Stomach (tissue), 9 donors: ENCODE data around the gene SIPA1. TPM values are rescaled to one million over a fixed set of nuclear protein-coding genes. Genes with fewer than 3 reads are reported as not detected.

Source experiments
- DNase-seq, 2 donors: peaks; one replicate each; pipeline versions ENCODE4 v3.0.0 to v3.0.0-alpha.2; 2013 to 2019
- H3K27ac ChIP-seq, 5 donors: fragments of 200-600 bp in 4 of 5; sonication (generic) in 4 of 5; one replicate each; pipeline ENCODE4 v1.5.1; 2013 to 2019; ENCODE audit warnings: mild to moderate bottlenecking in 1 of 5, moderate library complexity in 1 of 5
- H3K27me3 ChIP-seq, 3 donors: fragments of 200-600 bp; sonication (generic); one replicate each; pipeline ENCODE4 v1.5.1; 2017 to 2019; ENCODE audit warnings: mixed run types in 1 of 3
- H3K36me3 ChIP-seq, 4 donors: fragments of 200-600 bp; sonication (generic); 1 replicate in 3 of 4; 2 replicates in 1 of 4; pipeline ENCODE4 v1.5.1; 2016 to 2019
- H3K4me1 ChIP-seq, 4 donors: fragments of 200-600 bp; sonication (generic); one replicate each; pipeline ENCODE4 v1.5.1; 2016 to 2019
- H3K4me3 ChIP-seq, 4 donors: fragments of 200-600 bp; sonication (generic) in 3 of 4; one replicate each; pipeline ENCODE4 v1.5.1; 2016 to 2019; ENCODE audit warnings: mild to moderate bottlenecking in 1 of 4
- H3K9me3 ChIP-seq, 4 donors: fragments of 200-600 bp; sonication (generic); one replicate each; pipeline ENCODE4 v1.5.1; 2016 to 2019
- EP300 ChIP-seq: sonication (generic); formaldehyde crosslinking; IDR thresholded peaks from one replicate; pipeline ENCODE4 v1.6.1; 2017; ENCODE audit warnings: antibody characterized with exemption
- POLR2A ChIP-seq, 4 donors: fragments of 450-650 bp; IDR thresholded peaks; one replicate each; pipeline ENCODE4 v1.6.1; 2016; ENCODE audit warnings: antibody characterized with exemption in 4 of 4, control low read depth in 2 of 4, mild to moderate bottlenecking in 1 of 4, moderate library complexity in 1 of 4
- POLR2AphosphoS5 ChIP-seq, 3 donors: sonication (generic); formaldehyde crosslinking; IDR thresholded peaks; one replicate each; pipeline ENCODE4 v1.6.1; 2016; ENCODE audit warnings: antibody characterized with exemption in 3 of 3
- WGBS, 5 donors: extraction: QIAGEN DNeasy Blood & Tissue Kit in 3 of 5; methylation state at CpG; one replicate each; pipeline versions ENCODE4 v1.1.5 to v1.1.7; 2013 to 2018; 5-methylcytosine and 5-hydroxymethylcytosine counted together
- intact Hi-C: fragments of 100-400 bp; cut with DNase I; formaldehyde crosslinking; loops from one replicate; pipeline ENCODE4 v1.15.1; 2023; ENCODE audit warnings: low total_unique reads
- polyA plus RNA-seq, 3 donors: library from polyadenylated mRNA; stranded (reverse); fragments of 200-250 nt; gene quantifications; one replicate each; pipeline ENCODE4 v1.2.3, GENCODE V29; 2013
- total RNA-seq, 5 donors: library from RNA; depleted of rRNA; stranded (reverse); fragments of >200 nt; gene quantifications; one replicate each; pipeline versions ENCODE4 v1.1.0 to v1.2.3, GENCODE V29; 2014 to 2016
- TF ChIP-seq, protein P1 (sequence below), 7 experiments: fragments of 450-650 bp in 4 of 7; fragments of 200-600 bp in 3 of 7; sonication (generic) in 3 of 7; IDR thresholded peaks; one replicate each; pipeline ENCODE4 v1.5.1; 2016 to 2019; ENCODE audit warnings: antibody characterized with exemption in 7 of 7, control low read depth in 2 of 7, mild to moderate bottlenecking in 1 of 7
- donor health status: healthy with polysubstance abuse.
- donor health status: Bipolar disorder and iron deficiency.
- donor health status: healthy.

Gene SIPA1
- total and polyA plus RNA-seq, 8 donors, result 13.2 to 80.4 (median 42.4) TPM

DNA sequence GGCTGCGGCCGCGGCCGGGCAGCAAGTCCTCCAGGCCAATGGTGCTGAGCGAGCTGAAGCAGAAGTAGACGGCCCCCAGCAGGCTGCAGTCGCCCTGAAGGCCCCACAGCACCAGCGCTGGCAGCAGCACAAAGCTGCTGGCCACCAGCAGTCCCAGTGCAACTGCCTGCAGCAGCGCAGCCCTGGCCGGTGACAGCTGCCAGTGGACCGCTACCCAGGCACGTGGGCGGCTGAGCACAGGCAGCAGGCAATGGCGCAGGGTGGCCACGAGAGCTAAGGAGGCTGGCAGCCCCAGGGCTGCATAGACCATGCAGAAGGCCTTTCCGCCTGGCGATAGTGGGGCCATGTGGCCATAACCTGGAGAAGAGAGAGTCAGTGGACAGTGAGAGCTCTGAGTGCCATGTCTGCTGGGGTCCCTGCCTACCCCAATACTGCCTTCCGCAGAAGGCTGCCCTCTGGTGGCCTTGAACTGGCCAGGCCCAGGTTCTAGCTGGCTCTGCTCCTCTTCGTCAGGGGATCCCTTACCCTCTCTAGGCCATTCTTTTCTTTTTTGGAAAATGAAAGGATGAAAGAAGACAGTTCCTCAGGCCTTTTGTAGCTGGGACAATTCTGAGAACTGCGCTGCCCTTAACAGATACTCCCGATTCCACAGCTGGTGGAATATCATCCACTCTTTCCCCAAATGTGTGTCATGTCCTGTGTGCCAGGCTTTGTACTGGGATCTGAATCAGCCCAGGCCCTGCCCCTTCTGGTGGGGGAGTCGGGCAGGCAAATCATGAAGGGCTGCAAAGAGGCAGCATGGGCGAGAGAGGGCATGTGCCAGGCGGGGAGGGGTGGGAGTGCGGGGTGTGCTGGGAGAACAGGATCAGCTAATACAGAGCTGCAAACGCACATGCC, 44.1 kb upstream of the SIPA1 start:
- WGBS, 5 donors, result 66 to 85% (median 81%) methylated on average over 16 to 26 of the region's 26 CpGs
- Histone ChIP-seq H3K27ac (peak overlapping the region in 2 of 5 donors; percentile 47 to 82), H3K27me3 (no peaks in the 10 kb centered on the region), H3K36me3 (peaks cover 21 to 67% (median 62%) of the 10 kb centered on the region in 4 donors), H3K4me3 (no peak overlapping the region), H3K4me1 (peaks cover 10 to 67% (median 54%) of the 10 kb centered on the region in 4 donors), H3K9me3 (no peaks in the 10 kb centered on the region)
- peak in 1 of 2 donors; percentile 60 for DNase-seq
- TF ChIP-seq EP300, result no peak
- TF ChIP-seq, protein P1, sequence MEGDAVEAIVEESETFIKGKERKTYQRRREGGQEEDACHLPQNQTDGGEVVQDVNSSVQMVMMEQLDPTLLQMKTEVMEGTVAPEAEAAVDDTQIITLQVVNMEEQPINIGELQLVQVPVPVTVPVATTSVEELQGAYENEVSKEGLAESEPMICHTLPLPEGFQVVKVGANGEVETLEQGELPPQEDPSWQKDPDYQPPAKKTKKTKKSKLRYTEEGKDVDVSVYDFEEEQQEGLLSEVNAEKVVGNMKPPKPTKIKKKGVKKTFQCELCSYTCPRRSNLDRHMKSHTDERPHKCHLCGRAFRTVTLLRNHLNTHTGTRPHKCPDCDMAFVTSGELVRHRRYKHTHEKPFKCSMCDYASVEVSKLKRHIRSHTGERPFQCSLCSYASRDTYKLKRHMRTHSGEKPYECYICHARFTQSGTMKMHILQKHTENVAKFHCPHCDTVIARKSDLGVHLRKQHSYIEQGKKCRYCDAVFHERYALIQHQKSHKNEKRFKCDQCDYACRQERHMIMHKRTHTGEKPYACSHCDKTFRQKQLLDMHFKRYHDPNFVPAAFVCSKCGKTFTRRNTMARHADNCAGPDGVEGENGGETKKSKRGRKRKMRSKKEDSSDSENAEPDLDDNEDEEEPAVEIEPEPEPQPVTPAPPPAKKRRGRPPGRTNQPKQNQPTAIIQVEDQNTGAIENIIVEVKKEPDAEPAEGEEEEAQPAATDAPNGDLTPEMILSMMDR (IDR thresholded peaks at IDR 0.05), result peak in 5 of 7 experiments; percentile 31 to 67 (median 53)
- no peak for TF ChIP-seq POLR2A (IDR thresholded peaks at IDR 0.05)
- peak in 1 of 3 donors; percentile 3 for TF ChIP-seq POLR2AphosphoS5 (IDR thresholded peaks at IDR 0.05)
- intact Hi-C loops, result no loop called here

DNA sequence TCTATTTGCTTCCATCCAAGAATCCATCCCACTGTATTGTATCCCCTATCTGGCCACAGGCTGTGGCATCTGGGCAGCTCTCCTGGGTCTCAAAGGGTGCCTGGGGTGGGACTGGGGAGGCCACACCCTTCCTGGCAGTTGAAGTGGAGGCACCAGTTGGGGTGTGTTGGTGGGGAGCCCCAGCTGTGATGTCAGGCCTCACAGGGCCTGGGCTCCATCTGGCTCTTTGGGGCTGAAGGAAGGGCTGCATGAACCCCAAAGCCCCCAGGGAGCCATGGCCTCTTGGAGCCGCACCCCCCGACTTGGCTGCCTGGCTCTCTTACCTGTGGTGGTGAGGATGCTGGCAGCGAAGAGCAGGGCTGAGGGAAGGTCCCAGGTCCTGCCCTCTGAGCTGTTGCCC, 42.8 kb upstream of the SIPA1 start:
- no peak overlapping the region for H3K4me3 ChIP-seq
- H3K4me1 ChIP-seq, result peaks cover 9 to 53% (median 46%) of the 10 kb centered on the region in 4 donors
- intact Hi-C loops, result no loop called here
- DNase-seq, result peak in 1 of 2 donors; percentile 35
- H3K27me3 ChIP-seq, result no peaks in the 10 kb centered on the region
- no peaks in the 10 kb centered on the region for H3K9me3 ChIP-seq
- TF ChIP-seq, protein P1 (IDR thresholded peaks at IDR 0.05), result no peak
- no peak for TF ChIP-seq POLR2A (IDR thresholded peaks at IDR 0.05)
- TF ChIP-seq POLR2AphosphoS5 (IDR thresholded peaks at IDR 0.05), result no peak
- no peak for TF ChIP-seq EP300
- 53 to 71% (median 61%) methylated on average over 2 to 3 of the region's 3 CpGs for WGBS, 5 donors
- H3K27ac ChIP-seq, result peak overlapping the region in 1 of 5 donors; percentile 29
- peaks cover 27 to 71% (median 67%) of the 10 kb centered on the region in 4 donors for H3K36me3 ChIP-seq

DNA sequence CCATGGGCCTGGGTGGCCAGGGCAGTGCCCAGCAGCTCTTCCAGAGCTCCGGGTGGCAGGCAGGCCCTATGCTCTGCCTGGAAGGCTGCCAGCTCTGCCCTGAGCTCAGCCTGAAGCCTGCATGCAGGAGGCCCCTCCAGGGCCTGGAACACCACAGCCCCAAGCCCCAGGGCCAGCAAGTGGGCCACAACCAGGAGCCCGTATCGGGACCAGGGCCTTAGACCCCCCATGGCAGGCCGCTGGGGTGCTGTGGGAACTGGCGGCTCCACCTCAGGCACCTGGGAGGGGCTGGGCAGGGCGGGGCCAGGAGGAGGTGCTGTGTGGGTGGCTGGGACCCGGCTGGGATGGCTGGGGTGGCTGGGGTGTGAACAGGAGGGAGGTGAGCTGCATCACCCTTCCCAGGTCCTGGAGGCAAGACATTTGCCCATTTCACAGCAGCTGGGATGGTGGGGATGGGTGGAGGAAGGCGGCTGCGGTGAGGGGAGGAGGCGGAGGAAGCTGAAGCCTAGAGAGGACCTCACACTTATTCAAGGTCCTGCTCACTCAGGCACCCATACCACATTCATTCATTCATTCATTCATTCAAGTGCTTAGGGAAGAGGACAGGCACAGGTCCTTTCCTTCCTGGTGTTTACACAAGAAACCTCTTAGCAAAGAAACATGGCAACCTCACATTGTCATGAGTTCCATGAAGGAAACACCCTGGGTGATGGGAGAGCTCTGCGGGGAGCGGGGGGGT, 42.2 kb upstream of the SIPA1 start, which contains the start of gene KCNK7:
Gene KCNK7, minus strand, starts transcription at position 258 of the 739 bp plus-strand sequence. Its CDS starts 28 bp downstream, at position 230.
- H3K27ac ChIP-seq, result peak within 1 kb of the TSS in 1 of 5 donors; percentile 29
- peaks cover 9 to 48% (median 42%) of the 10 kb centered on the region in 4 donors for H3K4me1 ChIP-seq
- H3K27me3 ChIP-seq, result no peaks in the 10 kb centered on the region
- H3K4me3 ChIP-seq, result no peak within 1 kb of the TSS
- DNase-seq, result peak in 1 of 2 donors; percentile 66
- TF ChIP-seq EP300 (no peak), POLR2AphosphoS5 (IDR thresholded peaks at IDR 0.05) (no peak), POLR2A (IDR thresholded peaks at IDR 0.05) (no peak)
- TF ChIP-seq, protein P1 (IDR thresholded peaks at IDR 0.05), result no peak
- intact Hi-C loops, result no loop called here
- 40 to 67% (median 47%) methylated on average over 7 to 12 of the region's 12 CpGs for WGBS, 5 donors
- peaks cover 24 to 71% (median 67%) of the 10 kb centered on the region in 4 donors for H3K36me3 ChIP-seq
- no peaks in the 10 kb centered on the region for H3K9me3 ChIP-seq

DNA sequence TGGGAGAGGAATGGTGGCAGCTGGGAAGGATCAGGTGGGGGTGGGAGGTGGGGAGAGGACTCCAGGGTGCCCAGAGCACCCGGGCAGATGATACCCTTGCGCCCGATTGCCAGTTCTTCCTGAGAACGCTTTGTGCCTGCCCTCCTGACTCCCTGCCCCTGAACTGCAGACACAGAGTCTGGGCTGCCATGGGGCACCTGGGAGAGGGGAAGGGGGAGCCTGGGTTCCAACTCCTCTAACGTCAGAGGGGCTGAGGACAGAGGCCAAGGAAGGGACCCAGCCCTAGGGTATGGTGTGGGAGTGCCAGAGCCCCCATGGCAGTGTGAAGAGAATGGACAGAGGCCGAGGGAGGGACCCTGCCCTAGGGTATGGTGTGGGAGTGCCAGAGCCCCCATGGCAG, 41.4 kb upstream of the SIPA1 start:
- H3K4me1 ChIP-seq, result peaks cover 9 to 47% (median 38%) of the 10 kb centered on the region in 4 donors
- no peak for DNase-seq
- H3K27me3 ChIP-seq, result no peaks in the 10 kb centered on the region
- intact Hi-C loops, result no loop called here
- H3K27ac ChIP-seq, result no peak overlapping the region
- H3K9me3 ChIP-seq, result no peaks in the 10 kb centered on the region
- H3K4me3 ChIP-seq, result no peak overlapping the region
- 67 to 84% (median 73%) methylated on average over 3 to 6 of the region's 6 CpGs for WGBS, 5 donors
- peaks cover 25 to 69% (median 65%) of the 10 kb centered on the region in 4 donors for H3K36me3 ChIP-seq
- TF ChIP-seq POLR2A (IDR thresholded peaks at IDR 0.05), result no peak
- TF ChIP-seq POLR2AphosphoS5 (IDR thresholded peaks at IDR 0.05), result no peak
- TF ChIP-seq, protein P1 (IDR thresholded peaks at IDR 0.05), result no peak
- TF ChIP-seq EP300, result no peak
